HL-60 (cell line): ENCODE data around the gene MACROD2.

ENCODE experiments used
- DNase-seq, 2 experiments: peaks; one replicate each; pipeline ENCODE4 v3.0.0-alpha.2; 2010 to 2020; ENCODE audit warnings: low read depth in 1 of 2, low spot score in 1 of 2
- H3K27ac ChIP-seq: fragments of 250-450 bp; sonication (Bioruptor Pico); replicated peaks from 2 replicates; pipeline ENCODE4 v1.5.1; 2020; ENCODE audit warnings: mild to moderate bottlenecking, moderate library complexity
- H3K27me3 ChIP-seq: fragments of 250-450 bp; sonication (Bioruptor Pico); 2 replicates; pipeline ENCODE4 v1.5.1; 2021; ENCODE audit warnings: mild to moderate bottlenecking, moderate library complexity; ENCODE audit not compliant: insufficient read depth, poor library complexity, severe bottlenecking
- H3K4me3 ChIP-seq: replicated peaks from 2 replicates; pipeline ENCODE4 v1.5.1; 2011; ENCODE audit warnings: mild to moderate bottlenecking, control low read depth, low read length; ENCODE audit not compliant: insufficient read depth
- CTCF ChIP-seq: IDR thresholded peaks from one replicate; pipeline ENCODE4 v1.5.1; 2011; ENCODE audit warnings: low read length, control low read depth, inconsistent platforms; ENCODE audit not compliant: insufficient read depth
- GABPA ChIP-seq: IDR thresholded peaks from 2 replicates; pipeline ENCODE4 v1.6.1; 2012; ENCODE audit warnings: low read depth
- POLR2AphosphoS5 ChIP-seq: IDR thresholded peaks from 2 replicates; pipeline ENCODE4 v1.6.1; 2012; ENCODE audit warnings: low read depth
- REST ChIP-seq: IDR thresholded peaks from 2 replicates; pipeline ENCODE4 v1.6.1; 2012; ENCODE audit warnings: low read depth; ENCODE audit not compliant: insufficient replicate concordance
- SPI1 ChIP-seq: IDR thresholded peaks from 2 replicates; pipeline ENCODE4 v1.6.1; 2012; ENCODE audit warnings: low read depth, mild to moderate bottlenecking, borderline replicate concordance

Gene MACROD2

GRCh38 chr20:14717134-14717999 is 722.1 kb downstream of the MACROD2 start:
- no peak for DNase-seq
- no peak for TF ChIP-seq REST
- no peak overlapping the region for H3K27ac ChIP-seq
- H3K4me3 ChIP-seq = no peak overlapping the region
- H3K27me3 ChIP-seq = no peaks in the 10 kb centered on the region

GRCh38 chr20:14720251-14720650 is 724.9 kb downstream of the MACROD2 start:
- Histone ChIP-seq H3K27me3 (no peaks in the 10 kb centered on the region), H3K27ac (no peak overlapping the region), H3K4me3 (no peak overlapping the region)
- TF ChIP-seq POLR2AphosphoS5 (no peak), SPI1 (no peak), GABPA (no peak)
- DNase-seq = no peak

GRCh38 chr20:14721926-14722452 is 726.7 kb downstream of the MACROD2 start:
- DNase-seq = no peak
- TF ChIP-seq POLR2AphosphoS5 (no peak), GABPA (no peak), CTCF (no peak), SPI1 (no peak), REST (no peak)
- Histone ChIP-seq H3K4me3 (no peak overlapping the region), H3K27ac (no peak overlapping the region), H3K27me3 (no peaks in the 10 kb centered on the region)

GRCh38 chr20:14723614-14724013 is 728.3 kb downstream of the MACROD2 start:
- H3K4me3 ChIP-seq = no peak overlapping the region
- no peak for DNase-seq
- no peaks in the 10 kb centered on the region for H3K27me3 ChIP-seq
- no peak overlapping the region for H3K27ac ChIP-seq
- TF ChIP-seq REST = no peak
- TF ChIP-seq GABPA = no peak
- TF ChIP-seq SPI1 = no peak
- no peak for TF ChIP-seq POLR2AphosphoS5
